Measurements from ENCODE around the gene PDLIM4. TPM values are rescaled to one million over a fixed set of nuclear protein-coding genes. Genes with fewer than 3 reads are reported as not detected.

Gene PDLIM4
- total RNA-seq, 8 experiments from 2014 or later: 3.8 to 68.2 (median 19.9) TPM

- 40 to 100% (median 85%) methylated on average over 1 to 4 of the region's 6 CpGs; no CpG with 5 or more reads in 6 of the 10 experiments for WGBS, 10 experiments
- ATAC-seq (replicated peaks in 6 of 8): peak in 6 of 8 experiments; percentile 8 to 63 (median 39)
- H3K4me1 ChIP-seq (replicated peaks in 1 of 2): peaks cover 3 to 8% of the 10 kb centered on the region in 2 donors
- no peak overlapping the region for H3K27ac ChIP-seq
- no peak overlapping the region for H3K4me3 ChIP-seq
- in situ Hi-C loops (cut with MboI; ENCODE audit: low pct_unique_long_range_greater_than_20kb in 2 of 9, low sequenced_read_pairs in 9 of 9, unreplicated experiment in 9 of 9): no loop called here
Observed at GRCh38 chr5:132277971-132278853, 20.7 kb downstream of the PDLIM4 start.

- 40 to 83% (median 69%) methylated on average over 2 to 3 of the region's 3 CpGs; no CpG with 5 or more reads in 7 of the 10 experiments for WGBS, 10 experiments
- in situ Hi-C loops (cut with MboI; ENCODE audit: low pct_unique_long_range_greater_than_20kb in 2 of 9, low sequenced_read_pairs in 9 of 9, unreplicated experiment in 9 of 9): no loop called here
- ATAC-seq (replicated peaks in 6 of 8): no peak
Observed at GRCh38 chr5:132279801-132280200, 22.3 kb downstream of the PDLIM4 start.

DNA sequence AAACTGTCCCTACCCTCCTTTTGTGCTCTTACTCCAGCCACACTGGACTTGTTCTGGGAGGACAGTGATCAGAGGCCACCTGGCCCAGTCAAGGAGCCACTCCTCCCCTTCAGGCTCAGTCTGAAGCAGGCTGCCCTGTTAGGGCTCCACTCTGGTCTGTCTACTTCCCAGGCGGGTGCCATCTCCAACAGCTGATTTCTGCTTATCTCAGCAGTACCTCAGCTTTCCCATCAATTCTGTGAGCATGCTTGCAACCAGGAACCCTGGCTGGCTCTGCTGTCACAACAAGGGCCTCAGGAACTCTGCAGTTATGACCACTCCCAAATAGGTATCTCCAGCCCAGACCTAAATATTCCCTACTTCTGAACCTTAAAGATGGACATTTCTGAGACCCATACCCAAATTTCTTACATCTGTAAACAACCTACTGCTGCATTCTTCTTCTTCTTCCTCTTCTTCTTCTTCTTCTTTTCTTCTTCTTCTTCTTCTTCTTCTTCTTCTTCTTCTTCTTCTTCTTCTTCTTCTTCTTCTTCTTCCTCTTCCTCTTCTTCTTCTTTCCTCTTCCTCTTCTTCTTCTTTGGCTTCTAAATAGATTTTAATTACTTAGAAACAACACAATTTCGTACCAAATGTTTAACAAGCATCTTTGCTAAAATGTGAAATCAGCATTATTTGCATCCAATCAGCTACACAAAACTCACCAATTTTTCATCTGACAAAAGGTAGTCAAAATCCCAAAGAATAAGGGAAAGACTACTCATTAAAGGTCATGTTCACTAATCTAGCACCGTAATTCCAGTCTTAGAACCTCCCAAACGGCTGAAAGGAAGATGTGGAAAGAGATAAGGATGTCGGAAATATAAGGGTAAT lies 23.1 kb downstream of the PDLIM4 start:
- Histone ChIP-seq H3K27ac (no peak overlapping the region), H3K4me3 (no peak overlapping the region), H3K4me1 (replicated peaks in 1 of 2) (peaks cover 3 to 8% of the 10 kb centered on the region in 2 donors)
- in situ Hi-C loops (cut with MboI; ENCODE audit: low pct_unique_long_range_greater_than_20kb in 2 of 9, low sequenced_read_pairs in 9 of 9, unreplicated experiment in 9 of 9): no loop called here
- no peak for ATAC-seq (replicated peaks in 6 of 8)
- WGBS, 10 experiments: 45 to 92% (median 76%) methylated on average over 2 to 5 of the region's 5 CpGs

More at GRCh38 chr5:132279801-132280200, 22.3 kb downstream of the PDLIM4 start:
- Histone ChIP-seq H3K27ac (no peak overlapping the region), H3K4me1 (replicated peaks in 1 of 2) (peaks cover 3 to 8% of the 10 kb centered on the region in 2 donors), H3K4me3 (no peak overlapping the region)

DNA sequence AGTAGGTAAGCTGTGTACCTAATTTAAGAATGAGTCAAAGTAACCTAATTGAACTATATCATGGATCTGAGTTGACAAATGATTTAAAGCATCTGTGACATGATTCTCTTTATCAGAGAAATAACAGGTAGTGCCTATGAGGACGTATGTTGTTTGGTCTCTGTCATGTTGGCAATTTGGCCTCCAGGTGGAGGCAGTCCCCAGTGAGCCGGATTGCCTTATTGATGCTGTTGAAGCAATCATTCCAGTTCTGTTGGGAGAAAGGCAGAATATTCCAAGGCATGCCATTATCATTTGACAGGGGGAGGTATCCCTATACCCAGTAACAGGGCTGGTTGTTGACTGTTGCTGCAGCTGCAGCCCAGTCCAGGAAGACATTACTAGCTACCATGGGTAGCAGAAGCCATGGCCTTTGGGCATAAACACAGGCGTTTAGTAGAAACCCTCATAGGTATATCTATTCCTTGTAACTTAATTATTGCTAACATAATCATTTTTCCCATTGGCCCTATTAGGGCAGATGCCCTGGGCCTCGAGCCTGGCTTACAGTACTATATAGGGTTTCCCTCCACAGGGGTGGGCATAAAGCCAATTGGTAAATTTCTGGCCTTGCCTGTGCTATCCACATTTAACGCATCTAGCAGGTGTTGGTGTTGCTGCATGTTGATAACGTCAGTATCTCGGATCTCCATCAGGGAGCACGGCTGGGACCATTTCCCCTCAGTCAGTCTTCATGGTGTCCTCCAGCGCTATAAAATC lies 24.5 kb downstream of the PDLIM4 start:
- in situ Hi-C loops (cut with MboI; ENCODE audit: low pct_unique_long_range_greater_than_20kb in 2 of 9, low sequenced_read_pairs in 9 of 9, unreplicated experiment in 9 of 9): no loop called here
- Histone ChIP-seq H3K4me3 (no peak overlapping the region), H3K4me1 (replicated peaks in 1 of 2) (peaks cover 3 to 8% of the 10 kb centered on the region in 2 donors), H3K27ac (no peak overlapping the region)
- WGBS, 10 experiments: 50 to 84% (median 71%) methylated on average over 1 to 7 of the region's 9 CpGs; no CpG with 5 or more reads in 1 of the 10 experiments
- no peak for ATAC-seq (replicated peaks in 6 of 8)

- in situ Hi-C loops (cut with MboI; ENCODE audit: low pct_unique_long_range_greater_than_20kb in 2 of 9, low sequenced_read_pairs in 9 of 9, unreplicated experiment in 9 of 9): no loop called here
- no peak overlapping the region for H3K27ac ChIP-seq
- whole genome bisulfite sequencing, 10 experiments: 33 to 100% (median 56%) methylated on average over 1 to 5 of the region's 5 CpGs; no CpG with 5 or more reads in 4 of the 10 experiments
- H3K4me3 ChIP-seq: no peak overlapping the region
- peak in 3 of 8 experiments; percentile 45 to 83 (median 64) for ATAC-seq (replicated peaks in 6 of 8)
- no peaks in the 10 kb centered on the region for H3K4me1 ChIP-seq (replicated peaks in 1 of 2)
Observed at GRCh38 chr5:132283423-132284043, 26.0 kb downstream of the PDLIM4 start.

GRCh38 chr5:132289097-132289496 lies 31.6 kb downstream of the PDLIM4 start:
- peaks cover 5 to 7% of the 10 kb centered on the region in 2 donors for H3K4me1 ChIP-seq (replicated peaks in 1 of 2)
- 35 to 92% (median 75%) methylated on average over 1 to 3 of the region's 3 CpGs; no CpG with 5 or more reads in 5 of the 10 experiments for WGBS, 10 experiments
- in situ Hi-C loops (cut with MboI; ENCODE audit: low pct_unique_long_range_greater_than_20kb in 2 of 9, low sequenced_read_pairs in 9 of 9, unreplicated experiment in 9 of 9): no loop called here
- H3K27ac ChIP-seq: no peak overlapping the region
- no peak overlapping the region for H3K4me3 ChIP-seq
- ATAC-seq (replicated peaks in 6 of 8): no peak

DNA sequence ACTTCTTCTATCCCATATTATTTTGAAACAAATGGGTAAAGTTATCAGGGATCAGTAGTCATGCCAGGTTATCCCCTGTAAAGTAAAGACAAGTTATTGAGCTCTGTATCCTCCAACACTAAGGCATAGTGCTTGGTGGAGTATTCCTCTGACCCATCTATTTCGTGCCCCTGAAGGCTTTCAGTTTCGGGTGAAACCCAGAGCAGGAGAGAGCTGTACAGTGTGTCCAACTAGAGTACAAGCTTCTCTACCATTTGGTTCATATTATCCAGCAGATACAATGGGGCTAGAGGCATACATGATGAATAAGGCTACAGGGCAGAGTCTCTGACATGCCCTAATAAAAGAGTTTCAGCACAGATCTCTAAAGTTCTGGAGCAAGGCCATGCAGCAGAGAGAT lies 33.5 kb downstream of the PDLIM4 start:
- peaks cover 10 to 11% of the 10 kb centered on the region in 2 donors for H3K4me1 ChIP-seq (replicated peaks in 1 of 2)
- H3K4me3 ChIP-seq: no peak overlapping the region
- 17 to 100% (median 80%) methylated on average over 1 to 2 of the region's 2 CpGs; no CpG with 5 or more reads in 2 of the 10 experiments for WGBS, 10 experiments
- ATAC-seq (replicated peaks in 6 of 8): no peak
- H3K27ac ChIP-seq: no peak overlapping the region
- in situ Hi-C loops (cut with MboI; ENCODE audit: low pct_unique_long_range_greater_than_20kb in 2 of 9, low sequenced_read_pairs in 9 of 9, unreplicated experiment in 9 of 9): no loop called here

GRCh38 chr5:132293066-132293991 lies 35.8 kb downstream of the PDLIM4 start:
- Histone ChIP-seq H3K27ac (peak overlapping the region; percentile 91 to 94), H3K4me3 (peak overlapping the region; percentile 35 to 61 (median 47)), H3K4me1 (replicated peaks in 1 of 2) (peaks cover 10 to 11% of the 10 kb centered on the region in 2 donors)
- peak; percentile 51 to 77 (median 72) for ATAC-seq (replicated peaks in 6 of 8)
- 3 to 25% (median 16%) methylated on average over 2 to 10 of the region's 50 CpGs; no CpG with 5 or more reads in 4 of the 10 experiments for WGBS, 10 experiments
- in situ Hi-C loops (cut with MboI; ENCODE audit: low pct_unique_long_range_greater_than_20kb in 2 of 9, low sequenced_read_pairs in 9 of 9, unreplicated experiment in 9 of 9): no loop called here

GRCh38 chr5:132293992-132294727 lies 36.7 kb downstream of the PDLIM4 start, which contains the start of gene SLC22A4:
Gene SLC22A4, plus strand, starts transcription at chr5:132294394. Its CDS starts 223 bp downstream, at chr5:132294617.
- peak; percentile 71 to 88 (median 83) for ATAC-seq (replicated peaks in 6 of 8)
- 3% methylated on average over 6 of the region's 63 CpGs; no CpG with 5 or more reads in 9 of the 10 experiments for WGBS, 10 experiments
- H3K27ac ChIP-seq: peak within 1 kb of the TSS; percentile 91 to 94
- peak within 1 kb of the TSS; percentile 35 to 61 (median 47) for H3K4me3 ChIP-seq
- peaks cover 10 to 11% of the 10 kb centered on the region in 2 donors for H3K4me1 ChIP-seq (replicated peaks in 1 of 2)
- in situ Hi-C loops (cut with MboI; ENCODE audit: low pct_unique_long_range_greater_than_20kb in 2 of 9, low sequenced_read_pairs in 9 of 9, unreplicated experiment in 9 of 9): no loop called here

GRCh38 chr5:132294728-132295504 lies 37.4 kb downstream of the PDLIM4 start:
- WGBS, 10 experiments: 0 to 14% (median 4%) methylated on average over 3 to 8 of the region's 50 CpGs; no CpG with 5 or more reads in 5 of the 10 experiments
- H3K4me3 ChIP-seq: peak overlapping the region; percentile 35 to 61 (median 47)
- no peak overlapping the region for H3K27ac ChIP-seq
- in situ Hi-C loops (cut with MboI; ENCODE audit: low pct_unique_long_range_greater_than_20kb in 2 of 9, low sequenced_read_pairs in 9 of 9, unreplicated experiment in 9 of 9): no loop called here
- ATAC-seq (replicated peaks in 6 of 8): peak; percentile 1 to 21 (median 3)
- peaks cover 10 to 11% of the 10 kb centered on the region in 2 donors for H3K4me1 ChIP-seq (replicated peaks in 1 of 2)
